ENCODE measurements around the gene ACACA.

ACACA gene

GRCh38 chr17:37103231-37103630, 303.4 kb downstream of the ACACA start:
- Histone ChIP-seq H3K9me3 (ENCODE audit: severe bottlenecking) (no peaks in the 10 kb centered on the region), H3K4me1 (ENCODE audit: insufficient read depth, poor library complexity, severe bottlenecking) (no peaks in the 10 kb centered on the region), H3K4me3 (ENCODE audit: severe bottlenecking) (no peak overlapping the region), H3K27me3 (ENCODE audit: insufficient read depth, poor library complexity, severe bottlenecking) (no peaks in the 10 kb centered on the region), H3K36me3 (ENCODE audit: low read depth) (peaks cover 61% of the 10 kb centered on the region), H3K27ac (ENCODE audit: poor library complexity, severe bottlenecking) (no peak overlapping the region)
- TF ChIP-seq CTCF (IDR thresholded peaks at IDR 0.05; ENCODE audit: poor library complexity, severe bottlenecking) = no peak
- DNase-seq (ENCODE audit: low spot score) = no peak
- ATAC-seq (ENCODE audit: low read depth) = no peak

GRCh38 chr17:37101306-37101705, 305.3 kb downstream of the ACACA start:
- DNase-seq (ENCODE audit: low spot score) (no peak), ATAC-seq (ENCODE audit: low read depth) (no peak)
- H3K4me3 ChIP-seq (ENCODE audit: severe bottlenecking) = no peak overlapping the region
- no peaks in the 10 kb centered on the region for H3K4me1 ChIP-seq (ENCODE audit: insufficient read depth, poor library complexity, severe bottlenecking)
- peaks cover 68% of the 10 kb centered on the region for H3K36me3 ChIP-seq (ENCODE audit: low read depth)
- H3K27ac ChIP-seq (ENCODE audit: poor library complexity, severe bottlenecking) = no peak overlapping the region
- no peak for TF ChIP-seq CTCF (IDR thresholded peaks at IDR 0.05; ENCODE audit: poor library complexity, severe bottlenecking)
- no peaks in the 10 kb centered on the region for H3K27me3 ChIP-seq (ENCODE audit: insufficient read depth, poor library complexity, severe bottlenecking)
- H3K9me3 ChIP-seq (ENCODE audit: severe bottlenecking) = no peaks in the 10 kb centered on the region

GRCh38 chr17:37100231-37100630, 306.4 kb downstream of the ACACA start:
- ATAC-seq (ENCODE audit: low read depth) (no peak), DNase-seq (ENCODE audit: low spot score) (no peak)
- Histone ChIP-seq H3K27me3 (ENCODE audit: insufficient read depth, poor library complexity, severe bottlenecking) (no peaks in the 10 kb centered on the region), H3K4me3 (ENCODE audit: severe bottlenecking) (no peak overlapping the region), H3K9me3 (ENCODE audit: severe bottlenecking) (no peaks in the 10 kb centered on the region), H3K4me1 (ENCODE audit: insufficient read depth, poor library complexity, severe bottlenecking) (no peaks in the 10 kb centered on the region), H3K27ac (ENCODE audit: poor library complexity, severe bottlenecking) (no peak overlapping the region), H3K36me3 (ENCODE audit: low read depth) (peaks cover 71% of the 10 kb centered on the region)
- TF ChIP-seq CTCF (IDR thresholded peaks at IDR 0.05; ENCODE audit: poor library complexity, severe bottlenecking) = no peak

GRCh38 chr17:37098910-37099664, 307.5 kb downstream of the ACACA start:
- H3K4me1 ChIP-seq (ENCODE audit: insufficient read depth, poor library complexity, severe bottlenecking) = no peaks in the 10 kb centered on the region
- peaks cover 73% of the 10 kb centered on the region for H3K36me3 ChIP-seq (ENCODE audit: low read depth)
- DNase-seq (ENCODE audit: low spot score) = no peak
- no peaks in the 10 kb centered on the region for H3K27me3 ChIP-seq (ENCODE audit: insufficient read depth, poor library complexity, severe bottlenecking)
- 0 out of 3 replicates have a peak, but pooled peaks have one; percentile 14 for ATAC-seq (ENCODE audit: low read depth)
- no peaks in the 10 kb centered on the region for H3K9me3 ChIP-seq (ENCODE audit: severe bottlenecking)
- no peak overlapping the region for H3K27ac ChIP-seq (ENCODE audit: poor library complexity, severe bottlenecking)
- no peak for TF ChIP-seq CTCF (IDR thresholded peaks at IDR 0.05; ENCODE audit: poor library complexity, severe bottlenecking)
- no peak overlapping the region for H3K4me3 ChIP-seq (ENCODE audit: severe bottlenecking)

- H3K27ac ChIP-seq (ENCODE audit: poor library complexity, severe bottlenecking) = no peak overlapping the region
- no peaks in the 10 kb centered on the region for H3K9me3 ChIP-seq (ENCODE audit: severe bottlenecking)
- ATAC-seq (ENCODE audit: low read depth) (no peak), DNase-seq (ENCODE audit: low spot score) (no peak)
- peaks cover 72% of the 10 kb centered on the region for H3K36me3 ChIP-seq (ENCODE audit: low read depth)
- no peaks in the 10 kb centered on the region for H3K27me3 ChIP-seq (ENCODE audit: insufficient read depth, poor library complexity, severe bottlenecking)
- TF ChIP-seq CTCF (IDR thresholded peaks at IDR 0.05; ENCODE audit: poor library complexity, severe bottlenecking) = no peak
- no peak overlapping the region for H3K4me3 ChIP-seq (ENCODE audit: severe bottlenecking)
- H3K4me1 ChIP-seq (ENCODE audit: insufficient read depth, poor library complexity, severe bottlenecking) = no peaks in the 10 kb centered on the region
These were observed 308.5 kb downstream of the ACACA start for GRCh38 chr17:37098152-37098551.
